ENCODE measurements around the gene ARL15. TPM values are rescaled to one million over a fixed set of nuclear protein-coding genes. Genes with fewer than 3 reads are reported as not detected.
A peak's percentile ranks its signal among the peaks of the same experiment; 100 is the strongest.

Gene ARL15
- total RNA-seq, 4 donors from 2014 or later = 16.6 to 48.8 (median 32.3) TPM

DNA sequence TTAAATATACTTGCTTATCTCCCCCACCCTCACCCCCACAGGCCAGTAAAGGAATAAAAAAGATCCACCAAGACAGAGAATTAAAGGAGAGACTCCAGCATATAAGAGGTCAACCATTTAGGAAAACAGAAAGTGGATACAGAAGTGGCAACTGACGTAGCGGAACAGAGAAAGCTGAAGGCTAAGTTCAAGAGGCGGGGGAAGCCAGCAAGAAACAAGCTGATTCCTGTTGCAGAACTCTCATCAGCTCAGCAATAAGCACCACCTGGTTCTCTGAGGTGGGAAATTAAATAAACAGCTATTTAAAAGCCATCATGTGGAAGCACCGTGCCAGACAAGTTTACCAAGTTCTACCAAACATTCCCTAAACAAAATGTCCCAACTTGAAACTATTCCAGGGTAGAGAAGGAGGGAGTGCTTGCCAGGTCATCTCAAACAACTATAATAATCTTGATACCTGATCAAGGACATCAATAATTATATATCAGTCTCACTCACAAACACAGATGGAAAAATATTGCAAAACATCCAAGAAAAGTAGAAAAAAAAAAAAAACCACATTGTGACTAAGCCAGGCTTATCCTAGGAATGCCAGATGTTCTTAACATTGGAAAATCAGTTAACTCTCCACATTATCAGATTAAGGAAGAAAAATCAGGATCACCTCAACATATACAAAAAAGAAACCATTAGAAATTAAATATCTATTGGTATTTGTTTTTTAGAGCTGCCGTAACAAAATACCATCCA, 7.3 kb upstream of the ARL15 start:
- WGBS, 2 donors = 43 to 48% methylated on average over 5 of the region's 5 CpGs
- no peak overlapping the region for H3K4me3 ChIP-seq (ENCODE audit: low read depth, poor library complexity, severe bottlenecking)
- no peak for DNase-seq (ENCODE audit: low spot score in 2 of 2)
- intact Hi-C loops (cut with DNase I; ENCODE audit: low total_unique reads) = no loop called here
- TF ChIP-seq, protein P1, sequence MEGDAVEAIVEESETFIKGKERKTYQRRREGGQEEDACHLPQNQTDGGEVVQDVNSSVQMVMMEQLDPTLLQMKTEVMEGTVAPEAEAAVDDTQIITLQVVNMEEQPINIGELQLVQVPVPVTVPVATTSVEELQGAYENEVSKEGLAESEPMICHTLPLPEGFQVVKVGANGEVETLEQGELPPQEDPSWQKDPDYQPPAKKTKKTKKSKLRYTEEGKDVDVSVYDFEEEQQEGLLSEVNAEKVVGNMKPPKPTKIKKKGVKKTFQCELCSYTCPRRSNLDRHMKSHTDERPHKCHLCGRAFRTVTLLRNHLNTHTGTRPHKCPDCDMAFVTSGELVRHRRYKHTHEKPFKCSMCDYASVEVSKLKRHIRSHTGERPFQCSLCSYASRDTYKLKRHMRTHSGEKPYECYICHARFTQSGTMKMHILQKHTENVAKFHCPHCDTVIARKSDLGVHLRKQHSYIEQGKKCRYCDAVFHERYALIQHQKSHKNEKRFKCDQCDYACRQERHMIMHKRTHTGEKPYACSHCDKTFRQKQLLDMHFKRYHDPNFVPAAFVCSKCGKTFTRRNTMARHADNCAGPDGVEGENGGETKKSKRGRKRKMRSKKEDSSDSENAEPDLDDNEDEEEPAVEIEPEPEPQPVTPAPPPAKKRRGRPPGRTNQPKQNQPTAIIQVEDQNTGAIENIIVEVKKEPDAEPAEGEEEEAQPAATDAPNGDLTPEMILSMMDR (IDR thresholded peaks at IDR 0.05) = no peak
- no peak for TF ChIP-seq POLR2A (IDR thresholded peaks at IDR 0.05)

DNA sequence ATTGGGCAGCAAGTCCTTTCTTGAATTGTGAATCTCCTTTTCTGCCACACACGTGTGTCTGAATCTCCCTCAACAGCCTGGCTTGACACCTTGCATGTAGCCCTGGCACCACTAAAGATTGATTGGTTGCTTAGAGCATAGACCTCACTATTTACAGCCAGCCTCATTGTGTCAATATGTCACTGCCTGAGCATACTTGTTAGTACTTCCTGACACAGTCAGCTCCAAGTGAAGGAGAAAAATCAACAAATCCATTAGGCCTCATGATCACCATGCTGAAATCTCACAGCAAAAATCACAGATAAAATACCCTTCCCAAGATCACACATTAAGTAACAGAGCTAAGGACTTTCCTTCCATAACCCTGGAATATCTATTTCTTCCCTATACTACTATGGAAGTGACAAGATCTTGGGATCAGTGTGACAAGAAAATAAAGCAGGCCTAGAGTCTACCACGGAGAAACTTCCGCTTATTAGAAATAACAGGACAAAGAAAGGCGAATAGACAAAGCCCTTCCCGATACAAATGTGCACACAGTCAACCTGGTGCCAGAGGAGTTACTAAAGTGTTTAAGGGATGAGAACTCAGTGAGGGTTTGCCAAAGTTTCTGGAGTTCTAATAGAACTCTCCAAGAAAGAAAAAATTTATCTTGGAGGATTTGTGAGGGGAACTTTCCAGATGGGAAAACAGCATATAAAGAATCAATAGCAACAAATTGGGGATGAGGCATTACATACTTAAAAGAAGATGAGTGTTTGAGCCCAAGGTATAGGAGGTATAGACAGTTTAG, 5.6 kb upstream of the ARL15 start:
- no peak overlapping the region for H3K4me3 ChIP-seq (ENCODE audit: low read depth, poor library complexity, severe bottlenecking)
- no peak for TF ChIP-seq POLR2A (IDR thresholded peaks at IDR 0.05)
- TF ChIP-seq, protein P1 (IDR thresholded peaks at IDR 0.05) = no peak
- DNase-seq (ENCODE audit: low spot score in 2 of 2) = no peak
- WGBS, 2 donors = 71 to 77% methylated on average over 5 of the region's 5 CpGs
- intact Hi-C loops (cut with DNase I; ENCODE audit: low total_unique reads) = no loop called here

DNA sequence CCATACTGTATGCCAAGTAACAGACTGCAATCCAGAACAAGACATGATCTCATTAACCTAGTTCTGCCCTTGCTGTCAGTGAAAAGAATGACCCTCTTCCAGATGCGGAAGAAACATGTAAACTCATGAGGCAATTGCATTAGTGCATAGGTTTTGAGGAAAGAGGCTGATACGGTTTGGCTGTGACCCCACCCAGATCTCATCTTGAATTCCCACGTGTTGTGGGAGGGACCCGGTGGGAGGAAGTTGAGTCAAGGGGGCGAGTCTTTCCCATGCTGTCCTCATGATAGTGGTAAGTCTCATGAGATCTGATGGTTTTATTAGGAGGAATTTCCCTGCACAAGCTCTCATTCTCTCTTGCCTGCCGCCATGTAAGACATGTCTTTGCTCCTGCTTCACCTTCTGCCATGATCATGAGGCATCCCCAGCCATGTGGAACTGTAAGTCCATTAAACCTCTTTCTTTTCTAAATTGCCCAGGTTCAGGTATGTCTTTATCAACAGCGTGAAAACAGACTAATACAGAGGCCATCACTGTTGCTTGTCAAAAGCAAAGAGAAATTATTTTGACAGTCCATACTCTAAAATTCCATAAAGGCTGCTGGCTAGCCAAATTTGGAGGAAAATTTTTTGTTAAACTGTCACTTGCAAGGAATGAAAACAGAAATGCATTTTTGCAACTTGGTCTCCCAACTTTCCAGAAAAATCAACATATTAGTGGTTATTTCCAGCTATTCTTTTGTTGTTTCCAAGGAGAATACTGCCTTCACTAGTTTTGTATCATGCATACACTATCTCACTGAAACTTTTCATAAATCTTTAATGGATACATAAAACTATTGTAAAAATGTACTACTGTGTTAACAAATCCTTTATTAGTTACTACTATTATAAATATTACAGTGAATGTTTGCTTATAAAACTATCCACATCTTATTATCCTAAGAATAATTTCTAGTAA, 3.2 kb upstream of the ARL15 start:
- intact Hi-C loops (cut with DNase I; ENCODE audit: low total_unique reads) = no loop called here
- DNase-seq (ENCODE audit: low spot score in 2 of 2) = no peak

DNA sequence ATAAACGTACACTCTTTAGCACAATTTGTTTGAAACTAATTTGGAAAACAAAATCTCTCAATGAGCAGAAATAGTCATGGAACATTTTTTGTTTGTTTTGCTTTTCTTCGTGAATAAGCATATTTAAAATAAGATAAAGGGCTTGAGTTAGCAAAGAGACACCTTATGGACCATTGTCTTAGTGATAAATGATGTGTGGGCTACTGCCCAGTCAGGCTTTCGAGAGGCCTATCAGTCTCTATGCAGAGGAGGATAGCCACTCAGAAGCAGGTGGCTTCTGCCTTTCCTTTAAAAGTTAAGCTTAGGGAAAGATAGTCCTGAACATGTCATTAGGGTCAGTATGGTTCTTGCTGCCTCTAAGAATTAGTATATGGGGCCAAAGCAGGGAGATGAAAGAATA, 2.1 kb upstream of the ARL15 start:
- no peak overlapping the region for H3K4me3 ChIP-seq (ENCODE audit: low read depth, poor library complexity, severe bottlenecking)
- DNase-seq (ENCODE audit: low spot score in 2 of 2) = no peak
- TF ChIP-seq, protein P1 (IDR thresholded peaks at IDR 0.05) = no peak
- no peak for TF ChIP-seq POLR2A (IDR thresholded peaks at IDR 0.05)
- intact Hi-C loops (cut with DNase I; ENCODE audit: low total_unique reads) = no loop called here
- 88 to 89% methylated on average over 3 of the region's 3 CpGs for WGBS, 2 donors

More for the DNA sequence above, 3.2 kb upstream of the ARL15 start:
- TF ChIP-seq POLR2A (IDR thresholded peaks at IDR 0.05) = no peak
- TF ChIP-seq, protein P1 (IDR thresholded peaks at IDR 0.05) = no peak
- 63 to 76% methylated on average over 7 of the region's 7 CpGs for WGBS, 2 donors
- no peak overlapping the region for H3K4me3 ChIP-seq (ENCODE audit: low read depth, poor library complexity, severe bottlenecking)

DNA sequence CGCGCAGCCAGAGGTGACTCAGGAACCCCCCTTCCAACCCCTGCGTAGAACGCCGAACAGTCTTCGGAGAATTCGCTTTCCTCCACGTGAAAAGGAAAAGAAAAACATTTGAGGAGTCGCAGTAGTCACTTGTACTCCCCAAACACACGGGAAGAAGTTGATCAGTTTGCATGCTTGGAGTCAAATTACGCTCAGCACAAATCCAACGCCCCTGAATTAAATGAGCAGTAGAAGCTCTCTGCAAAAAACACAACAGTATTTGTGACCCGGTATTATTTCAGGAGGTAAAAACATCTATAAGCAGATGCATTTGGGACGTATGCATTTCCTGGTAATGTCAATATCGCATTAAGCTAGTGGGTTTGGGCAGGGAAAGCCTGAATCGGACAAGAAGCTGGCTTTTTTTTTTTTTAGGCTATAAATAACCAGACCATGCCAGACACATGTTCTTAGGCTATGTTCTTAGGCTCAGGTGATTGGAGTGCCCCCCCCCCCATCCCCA, 854 bp upstream of the ARL15 start:
- WGBS, 2 donors = 0% methylated on average over 16 of the region's 16 CpGs
- intact Hi-C loops (cut with DNase I; ENCODE audit: low total_unique reads) = no loop called here
- no peak for DNase-seq (ENCODE audit: low spot score in 2 of 2)
- peak overlapping the region; percentile 44 for H3K4me3 ChIP-seq (ENCODE audit: low read depth, poor library complexity, severe bottlenecking)
- TF ChIP-seq, protein P1 (IDR thresholded peaks at IDR 0.05) = no peak
- TF ChIP-seq POLR2A (IDR thresholded peaks at IDR 0.05) = no peak
